GM23248 (cell line): Measurements from ENCODE around the gene IL1F10. TPM values are rescaled to one million over a fixed set of nuclear protein-coding genes. Genes with fewer than 3 reads are reported as not detected.

Experiments
- DNase-seq: peaks from one replicate; pipeline ENCODE4 v3.0.0-alpha.2; 2015
- H2AFZ ChIP-seq: fragments of 200-600 bp; sonication (generic); 2 replicates; pipeline ENCODE4 v1.6.1; 2016; ENCODE audit warnings: antibody characterized with exemption
- H3F3A ChIP-seq: fragments of 200-600 bp; sonication (generic); 2 replicates; pipeline ENCODE4 v1.6.1; 2016; ENCODE audit warnings: mild to moderate bottlenecking, antibody characterized with exemption, mixed run types; ENCODE audit not compliant: insufficient read depth
- H3K27ac ChIP-seq: fragments of 200-600 bp; sonication (generic); 2 replicates; pipeline ENCODE4 v1.5.1; 2016; ENCODE audit warnings: mild to moderate bottlenecking
- H3K27me3 ChIP-seq: fragments of 200-600 bp; sonication (generic); replicated peaks from 2 replicates; pipeline ENCODE4 v1.6.1; 2016; ENCODE audit warnings: mild to moderate bottlenecking; ENCODE audit not compliant: insufficient read depth
- H3K36me3 ChIP-seq: fragments of 200-600 bp; sonication (generic); 2 replicates; pipeline ENCODE4 v1.6.1; 2016; ENCODE audit warnings: low read depth, mild to moderate bottlenecking
- H3K4me1 ChIP-seq: fragments of 200-600 bp; sonication (generic); 2 replicates; pipeline ENCODE4 v1.6.1; 2016; ENCODE audit warnings: mild to moderate bottlenecking; ENCODE audit not compliant: insufficient read depth
- H3K4me2 ChIP-seq: fragments of 200-600 bp; sonication (generic); one replicate; pipeline ENCODE4 v1.6.1; 2016; ENCODE audit warnings: mild to moderate bottlenecking; ENCODE audit not compliant: unreplicated experiment
- H3K4me3 ChIP-seq: fragments of 200-600 bp; sonication (generic); 2 replicates; pipeline ENCODE4 v1.5.1; 2016; ENCODE audit warnings: mild to moderate bottlenecking
- H3K79me2 ChIP-seq: fragments of 200-600 bp; sonication (generic); 2 replicates; pipeline ENCODE4 v1.6.1; 2016; ENCODE audit warnings: mild to moderate bottlenecking; ENCODE audit not compliant: insufficient read depth
- H3K9ac ChIP-seq: fragments of 200-600 bp; sonication (generic); 2 replicates; pipeline ENCODE4 v1.6.1; 2016; ENCODE audit warnings: mild to moderate bottlenecking
- H3K9me2 ChIP-seq: fragments of 200-600 bp; sonication (generic); 2 replicates; pipeline ENCODE4 v1.6.1; 2016; ENCODE audit warnings: mixed run types, mild to moderate bottlenecking, moderate library complexity; ENCODE audit not compliant: insufficient read depth
- H3K9me3 ChIP-seq: fragments of 200-600 bp; sonication (generic); one replicate; pipeline ENCODE4 v1.6.1; 2017; ENCODE audit warnings: low read depth
- H4K20me1 ChIP-seq: fragments of 200-600 bp; sonication (generic); 2 replicates; pipeline ENCODE4 v1.6.0; 2016; ENCODE audit not compliant: insufficient read depth
- EZH2 ChIP-seq: fragments of 200-600 bp; sonication (generic); IDR thresholded peaks from 2 replicates; pipeline ENCODE4 v1.6.1; 2018; ENCODE audit warnings: antibody characterized with exemption, mild to moderate bottlenecking; ENCODE audit not compliant: insufficient read depth, poor library complexity, severe bottlenecking
- EZH2phosphoT487 ChIP-seq: fragments of 200-600 bp; sonication (generic); IDR thresholded peaks from 2 replicates; pipeline ENCODE4 v1.6.1; 2018; ENCODE audit warnings: antibody characterized with exemption, moderate library complexity, mild to moderate bottlenecking, low read depth; ENCODE audit not compliant: insufficient read depth
- WGBS, 2 experiments: methylation state at CpG; one replicate each; pipeline ENCODE4 v1.1.6; 2015 to 2017; ENCODE audit warnings: low lambda C conversion rate in 2 of 2, low coverage in 1 of 2; ENCODE audit errors: missing lambda C conversion rate in 2 of 2; 5-methylcytosine and 5-hydroxymethylcytosine counted together
- in situ Hi-C: fragments of 300-500 bp; cut with MboI; formaldehyde crosslinking; loops from 2 replicates; pipeline ENCODE4 v1.15.0; 2020
- polyA plus RNA-seq: library from polyadenylated mRNA; unstranded; fragments of >200 nt; fragmentation: Nextera tagmentation; extraction: Ambion mirVana; gene quantifications from 2 replicates; pipeline ENCODE4 v1.2.1, GENCODE V29; 2016
- small RNA-seq: library from RNA; depleted of rRNA; stranded (forward); fragments of <200 nt; gene quantifications from one replicate; pipeline ENCODE3, GENCODE V24; 2014; ENCODE audit warnings: low read depth, low replicate concordance
- total RNA-seq: library from RNA; depleted of rRNA; stranded (reverse); fragments of >200 nt; shearing (Covaris generic); gene quantifications from 2 replicates; pipeline ENCODE4 v1.2.3, GENCODE V29; 2014; rRNA removed

IL1F10 gene
- total and polyA plus RNA-seq, 2 experiments from 2014 or later = not detected

GRCh38 chr2:113123726-113124125, 56.0 kb downstream of the IL1F10 start:
- H3K4me1 ChIP-seq = peaks cover 17% of the 10 kb centered on the region
- DNase-seq = no peak
- H3K79me2 ChIP-seq = no peaks in the 10 kb centered on the region
- TF ChIP-seq EZH2phosphoT487 (no peak), EZH2 (no peak)
- H2AFZ ChIP-seq = no peak overlapping the region
- no peaks in the 10 kb centered on the region for H3K9me3 ChIP-seq
- no peak overlapping the region for H3K9ac ChIP-seq
- peaks cover 5% of the 10 kb centered on the region for H3F3A ChIP-seq
- no peak overlapping the region for H3K27ac ChIP-seq
- H3K27me3 ChIP-seq = no peaks in the 10 kb centered on the region
- H3K4me2 ChIP-seq = no peak overlapping the region
- no peak overlapping the region for H3K4me3 ChIP-seq
- in situ Hi-C loops = no loop called here
- H4K20me1 ChIP-seq = no peaks in the 10 kb centered on the region
- no peaks in the 10 kb centered on the region for H3K9me2 ChIP-seq
- H3K36me3 ChIP-seq = no peaks in the 10 kb centered on the region
- 92 to 94% methylated on average over 3 of the region's 3 CpGs for WGBS, 2 experiments

GRCh38 chr2:113124181-113124961, 56.6 kb downstream of the IL1F10 start:
- no peaks in the 10 kb centered on the region for H3K9me2 ChIP-seq
- in situ Hi-C loops = no loop called here
- H4K20me1 ChIP-seq = no peaks in the 10 kb centered on the region
- H3K27me3 ChIP-seq = no peaks in the 10 kb centered on the region
- peaks cover 5% of the 10 kb centered on the region for H3F3A ChIP-seq
- no peak overlapping the region for H3K27ac ChIP-seq
- H3K4me1 ChIP-seq = peaks cover 17% of the 10 kb centered on the region
- TF ChIP-seq EZH2phosphoT487 (no peak), EZH2 (no peak)
- WGBS, 2 experiments = 52 to 55% methylated on average over 12 of the region's 12 CpGs
- H3K36me3 ChIP-seq = no peaks in the 10 kb centered on the region
- DNase-seq = peak; percentile 85
- H3K9ac ChIP-seq = no peak overlapping the region
- H3K4me2 ChIP-seq = no peak overlapping the region
- H3K9me3 ChIP-seq = no peaks in the 10 kb centered on the region
- no peaks in the 10 kb centered on the region for H3K79me2 ChIP-seq
- no peak overlapping the region for H2AFZ ChIP-seq
- no peak overlapping the region for H3K4me3 ChIP-seq

Small RNAs within 50 kb of the gene (small RNA-seq; reads per million reads assigned to genes)
- gene RNU6-1180P = not detected

Other genes with a start within 250 kb of the IL1F10 start
- 0.86 and 3.8 TPM in 2 replicates for gene IL1B, start 231.2 kb upstream of the IL1F10 start, total RNA-seq
- gene IL1B, start 231.2 kb upstream of the IL1F10 start, polyA plus RNA-seq = 1.1 and 2.2 TPM in 2 replicates
- gene IL37, start 156.8 kb upstream of the IL1F10 start, total RNA-seq = not detected in 2 replicates
- not detected in 2 replicates for gene IL37, start 156.8 kb upstream of the IL1F10 start, polyA plus RNA-seq
- not detected in 2 replicates for gene IL36G, start 90.0 kb upstream of the IL1F10 start, total RNA-seq
- gene IL36G, start 90.0 kb upstream of the IL1F10 start, polyA plus RNA-seq = not detected in 2 replicates
- gene IL36A, start 62.5 kb upstream of the IL1F10 start, total RNA-seq = not detected in 2 replicates
- gene IL36A, start 62.5 kb upstream of the IL1F10 start, polyA plus RNA-seq = not detected in 2 replicates
- gene IL36B, start 15.1 kb upstream of the IL1F10 start, total RNA-seq = not detected in 2 replicates
- not detected in 2 replicates for gene IL36B, start 15.1 kb upstream of the IL1F10 start, polyA plus RNA-seq
- not detected in 2 replicates for gene IL36RN, start 8.8 kb upstream of the IL1F10 start, total RNA-seq
- gene IL36RN, start 8.8 kb upstream of the IL1F10 start, polyA plus RNA-seq = not detected in 2 replicates
- gene IL1RN, start 59.6 kb downstream of the IL1F10 start, total RNA-seq = 2.4 TPM in 1 of 2 replicates, not detected in the other
- gene IL1RN, start 59.6 kb downstream of the IL1F10 start, polyA plus RNA-seq = 0.14 TPM in 1 of 2 replicates, not detected in the other
- 2.8 and 6.1 TPM in 2 replicates for gene PSD4, start 106.0 kb downstream of the IL1F10 start, total RNA-seq
- gene PSD4, start 106.0 kb downstream of the IL1F10 start, polyA plus RNA-seq = 0.63 and 1.1 TPM in 2 replicates
- 2.1 and 5.8 TPM in 2 replicates for gene PAX8, start 211.0 kb downstream of the IL1F10 start, total RNA-seq
- 13.1 and 20.4 TPM in 2 replicates for gene PAX8, start 211.0 kb downstream of the IL1F10 start, polyA plus RNA-seq